NT2/D1 (cell line): ENCODE measurements around the gene ZNF391.

Experiments used
- YY1 ChIP-seq: IDR thresholded peaks from 2 replicates; pipeline ENCODE4 v1.6.1; 2011; ENCODE audit not compliant: insufficient read length, insufficient read depth
- ZNF274 ChIP-seq: IDR thresholded peaks from 2 replicates; pipeline ENCODE4 v1.6.1; 2011; ENCODE audit warnings: mild to moderate bottlenecking, low read depth, low read length

DNA sequence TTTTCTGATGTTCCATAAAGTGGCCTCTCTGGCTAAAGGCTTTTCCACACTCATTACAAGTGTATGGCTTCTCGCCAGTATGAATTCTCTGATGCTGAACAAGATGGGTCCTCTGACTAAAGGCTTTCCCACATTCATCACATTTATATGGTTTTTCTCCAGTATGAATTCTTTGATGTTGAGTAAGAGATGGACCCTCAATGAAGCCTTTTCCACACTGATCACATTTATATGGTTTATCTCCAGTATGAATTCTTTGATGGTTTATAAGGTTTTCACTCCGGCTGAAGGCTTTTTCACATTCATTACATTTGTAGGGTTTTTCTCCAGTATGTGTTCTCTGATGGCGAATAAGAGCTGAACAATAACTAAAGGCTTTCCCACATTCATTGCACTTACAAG lies 63.9 kb downstream of the ZNF391 start:
- TF ChIP-seq YY1 (no peak), ZNF274 (peak; percentile 90)
